Activated naive CD4-positive, alpha-beta T cell treated with anti-CD3 and anti-CD28 coated beads, Interleukin-2, amount 50 U/mL, for 72 hours (primary cell): ENCODE results near the gene SMYD3. TPM values are rescaled to one million over a fixed set of nuclear protein-coding genes. Genes with fewer than 3 reads are reported as not detected.
A peak's percentile ranks its signal among the peaks of the same experiment; 100 is the strongest.
"Not testable (repeated sequence)": the region's sequence is repeated elsewhere in the genome, so short reads cannot be mapped to it uniquely, and the experiment has no call there.

Experiments
- ATAC-seq, 2 donors: fragments of 150-1000 bp; cut with Tn5 transposase; 2 replicates each; pipeline ENCODE4 v1.10.0; 2021; ENCODE audit warnings: mild to moderate bottlenecking in 2 of 2, moderate library complexity in 2 of 2
- DNase-seq, 2 donors: peaks; one replicate each; pipeline ENCODE4 v3.0.0; 2021 to 2022; ENCODE audit warnings: low spot score in 2 of 2
- H3K27ac Mint-ChIP-seq, 2 donors: one replicate each; pipeline ENCODE4 v1.8.0; 2022; ENCODE audit warnings: mild to moderate bottlenecking in 2 of 2, mixed read lengths in 2 of 2
- H3K36me3 Mint-ChIP-seq, 2 donors: one replicate each; pipeline ENCODE4 v1.8.0; 2022; ENCODE audit warnings: mixed read lengths in 2 of 2
- H3K9me3 Mint-ChIP-seq, 2 donors: one replicate each; pipeline ENCODE4 v1.8.0; 2022; ENCODE audit warnings: mixed read lengths in 2 of 2
- total RNA-seq, 2 donors: library from RNA; stranded (reverse); gene quantifications; one replicate each; pipeline ENCODE4 v1.2.3, GENCODE V29; 2022

SMYD3 gene
- total RNA-seq, 2 donors from 2014 or later = 18.5 to 30.1 TPM

DNA sequence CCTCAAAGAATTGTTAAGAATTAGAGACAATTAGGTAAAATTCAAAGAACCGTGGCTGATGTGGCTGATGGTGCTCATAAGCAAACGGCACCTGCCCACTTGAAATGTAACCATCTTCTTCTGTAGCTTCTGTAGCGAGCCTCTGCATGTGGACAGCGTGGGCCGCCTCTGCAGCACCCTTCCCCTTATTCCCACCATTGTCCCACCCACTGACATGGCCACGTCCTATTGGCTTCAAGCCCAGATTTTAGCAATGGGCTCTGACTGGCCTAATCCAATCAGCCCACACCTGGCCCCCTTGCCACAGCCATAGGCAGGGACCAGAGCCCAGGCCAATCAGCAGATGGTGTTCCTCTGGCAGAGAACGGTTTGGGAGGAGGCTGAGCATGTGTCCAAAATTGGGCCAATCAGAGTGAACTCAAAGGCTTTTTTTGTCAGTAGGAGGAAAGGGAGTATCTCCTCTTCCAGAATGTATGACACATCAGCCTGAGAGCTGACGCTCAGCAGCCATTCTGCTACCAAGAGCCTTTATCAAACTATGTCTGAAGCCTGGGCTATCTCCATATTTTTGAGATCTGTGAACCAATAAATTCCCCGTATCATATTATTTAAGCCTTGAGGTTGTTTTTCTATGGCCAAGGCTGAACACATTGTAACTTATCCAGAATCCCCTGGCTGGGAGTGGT, 518.5 kb downstream of the SMYD3 start:
- no peak for DNase-seq
- H3K27ac Mint-ChIP-seq = no peak overlapping the region
- no peak for ATAC-seq

DNA sequence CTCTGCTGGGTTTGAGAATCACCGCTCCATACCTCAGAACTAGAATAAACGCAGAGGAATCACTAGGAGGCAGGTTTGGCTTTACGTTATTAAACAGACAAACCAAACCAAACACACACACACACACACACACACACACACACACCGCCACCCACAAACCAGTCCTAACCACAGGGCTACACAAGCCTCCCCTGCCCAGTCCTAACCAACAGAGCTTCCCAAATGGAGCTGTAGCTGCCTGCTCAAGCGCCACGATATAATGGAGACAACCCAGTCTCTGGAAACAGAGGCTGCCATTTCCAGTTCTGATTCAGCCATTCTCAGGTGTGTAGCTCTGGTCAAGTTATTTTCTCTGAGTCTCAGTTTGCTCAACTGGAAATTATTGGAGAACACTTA, 519.1 kb downstream of the SMYD3 start:
- no peaks in the 10 kb centered on the region for H3K36me3 Mint-ChIP-seq
- DNase-seq (no peak), ATAC-seq (no peak)
- no peaks in the 10 kb centered on the region for H3K9me3 Mint-ChIP-seq
- peak overlapping the region in 1 of 2 donors; percentile 61 for H3K27ac Mint-ChIP-seq

More for the DNA sequence above, 518.5 kb downstream of the SMYD3 start:
- Mint-ChIP-seq H3K36me3 (no peaks in the 10 kb centered on the region), H3K9me3 (no peaks in the 10 kb centered on the region)

DNA sequence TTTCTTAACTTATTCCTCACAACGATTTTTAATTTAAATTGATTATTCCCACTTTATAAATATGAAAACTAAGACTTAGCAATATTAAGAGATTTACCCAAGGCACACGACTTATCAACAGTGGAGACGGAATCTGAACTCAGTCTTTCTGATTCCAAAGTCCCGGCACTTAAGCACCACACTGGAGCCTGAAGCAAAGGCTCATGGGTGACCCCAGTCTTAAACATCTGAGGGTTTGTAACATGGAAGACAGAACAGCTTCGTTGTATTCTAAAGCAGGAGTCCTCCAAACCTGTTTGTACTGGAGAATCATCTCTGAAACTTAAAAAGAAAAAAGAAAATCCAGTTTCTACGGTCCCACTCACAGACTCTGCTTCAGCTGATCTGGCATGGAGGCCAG, 519.5 kb downstream of the SMYD3 start:
- ATAC-seq = no peak
- Mint-ChIP-seq H3K36me3 (no peaks in the 10 kb centered on the region), H3K9me3 (no peaks in the 10 kb centered on the region), H3K27ac (no peak overlapping the region)
- DNase-seq = no peak

DNA sequence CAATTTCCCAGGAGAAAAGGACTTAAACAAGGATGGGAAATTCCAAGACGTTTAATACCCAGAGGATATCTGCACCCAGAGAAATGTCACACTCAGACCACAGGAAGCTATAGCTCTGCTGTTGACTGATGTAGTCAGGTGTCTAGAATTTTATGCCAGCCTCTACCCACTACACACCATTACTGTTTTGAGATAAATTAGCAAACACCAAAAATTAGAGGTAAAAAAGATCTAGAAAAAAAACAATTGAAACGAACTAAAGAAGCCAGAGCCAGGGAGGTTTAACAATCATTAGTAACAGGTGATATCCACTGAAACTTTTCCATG, 519.9 kb downstream of the SMYD3 start:
- DNase-seq = no peak
- Mint-ChIP-seq H3K27ac (no peak overlapping the region), H3K36me3 (no peaks in the 10 kb centered on the region), H3K9me3 (no peaks in the 10 kb centered on the region)
- ATAC-seq = peak in 1 of 2 donors; percentile 34

DNA sequence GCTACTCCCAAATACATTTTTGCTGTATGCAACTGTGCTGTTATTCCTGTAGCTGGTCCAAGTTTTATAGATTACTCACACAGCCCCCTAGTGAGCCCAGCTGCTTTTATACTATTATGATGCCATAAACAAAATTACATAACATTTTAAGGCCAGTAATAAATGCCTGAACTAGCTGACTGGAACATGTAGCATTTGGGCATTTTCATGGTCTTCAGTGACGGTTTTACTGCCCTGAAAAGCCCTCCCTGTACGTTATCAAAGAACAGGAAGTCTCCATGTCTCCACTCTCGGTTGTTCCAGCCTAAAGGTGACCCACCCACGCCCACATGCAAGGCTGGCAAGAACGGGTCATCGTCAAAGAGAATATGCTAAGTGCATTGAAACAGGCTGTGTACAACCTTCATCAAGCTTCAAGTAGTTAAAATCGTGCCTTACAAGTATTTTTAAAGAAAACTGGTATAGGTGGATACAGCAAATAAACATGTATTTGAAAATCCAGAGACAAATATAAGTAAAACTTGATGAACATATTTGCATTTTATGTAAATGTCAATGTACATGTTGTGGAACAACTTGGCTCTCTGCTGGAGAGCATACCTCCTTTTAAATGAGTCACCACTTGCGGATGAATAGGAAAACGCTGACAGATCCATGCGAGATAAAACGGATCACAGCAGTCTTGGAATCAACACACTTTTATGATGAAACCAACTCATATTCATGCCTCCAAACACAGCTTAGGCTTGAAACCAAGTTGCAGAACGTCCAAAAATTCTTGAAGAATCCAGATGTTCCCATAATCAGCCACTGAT, 520.5 kb downstream of the SMYD3 start:
- ATAC-seq (peak in 1 of 2 donors; percentile 75), DNase-seq (no peak)
- H3K9me3 Mint-ChIP-seq = no peaks in the 10 kb centered on the region
- H3K36me3 Mint-ChIP-seq = no peaks in the 10 kb centered on the region
- H3K27ac Mint-ChIP-seq = no peak overlapping the region

- Mint-ChIP-seq H3K9me3 (no peaks in the 10 kb centered on the region), H3K27ac (peak overlapping the region in 1 of 2 donors; percentile 11), H3K36me3 (no peaks in the 10 kb centered on the region)
- ATAC-seq (peak; percentile 33 to 52), DNase-seq (no peak)
Measured at GRCh38 chr1:245984390-245985155, 522.5 kb downstream of the SMYD3 start.

GRCh38 chr1:245983294-245983967, 523.6 kb downstream of the SMYD3 start:
- ATAC-seq (no peak), DNase-seq (no peak)
- H3K27ac Mint-ChIP-seq = no peak overlapping the region
- H3K9me3 Mint-ChIP-seq = no peaks in the 10 kb centered on the region
- no peaks in the 10 kb centered on the region for H3K36me3 Mint-ChIP-seq

DNA sequence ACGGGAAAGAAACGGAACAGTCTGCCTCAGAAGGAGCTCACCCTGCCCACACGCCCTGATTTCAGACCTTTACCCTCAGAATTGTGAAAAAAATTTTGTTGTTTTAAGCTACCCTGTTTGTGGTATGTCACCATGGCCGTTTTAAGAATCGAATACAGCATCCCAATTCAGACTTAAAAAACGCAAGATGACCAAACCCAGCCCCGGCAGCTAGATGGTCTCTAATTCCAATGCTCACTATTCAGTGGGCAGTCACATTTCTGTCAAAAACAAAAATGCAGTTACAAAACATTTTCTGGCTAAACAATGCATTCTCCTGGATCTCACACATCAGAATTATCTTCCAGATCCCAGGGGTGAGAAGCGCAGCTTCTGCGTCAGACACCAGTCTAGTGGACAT, 527.5 kb downstream of the SMYD3 start:
- Mint-ChIP-seq H3K27ac (no peak overlapping the region), H3K9me3 (no peaks in the 10 kb centered on the region), H3K36me3 (no peaks in the 10 kb centered on the region)
- ATAC-seq (no peak), DNase-seq (no peak)

GRCh38 chr1:245978915-245979314, 528.2 kb downstream of the SMYD3 start:
- no peak for ATAC-seq
- Mint-ChIP-seq H3K36me3 (no peaks in the 10 kb centered on the region), H3K9me3 (no peaks in the 10 kb centered on the region), H3K27ac (no peak overlapping the region)
- DNase-seq = no peak

DNA sequence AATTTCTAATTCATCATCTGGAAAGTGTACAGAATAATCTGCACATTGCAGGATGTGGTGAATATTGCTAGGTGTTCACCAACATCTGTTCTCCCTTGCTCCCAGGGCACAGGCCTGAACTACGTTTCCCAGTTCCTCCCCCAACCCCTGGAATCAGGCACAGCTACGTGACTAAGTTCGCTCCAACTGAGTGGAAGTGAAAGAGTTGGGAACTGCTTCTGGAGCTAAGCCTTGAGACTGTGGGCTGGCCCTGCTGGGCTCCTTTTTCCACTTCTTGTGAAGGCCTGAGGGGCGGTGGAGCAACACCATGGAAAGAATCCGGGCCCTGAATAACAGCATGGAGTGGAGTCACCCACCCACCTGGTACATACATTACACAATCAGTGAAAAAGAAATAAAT, 534.6 kb downstream of the SMYD3 start:
- no peaks in the 10 kb centered on the region for H3K36me3 Mint-ChIP-seq
- no peaks in the 10 kb centered on the region for H3K9me3 Mint-ChIP-seq
- no peak for ATAC-seq
- DNase-seq = no peak
- H3K27ac Mint-ChIP-seq = no peak overlapping the region

DNA sequence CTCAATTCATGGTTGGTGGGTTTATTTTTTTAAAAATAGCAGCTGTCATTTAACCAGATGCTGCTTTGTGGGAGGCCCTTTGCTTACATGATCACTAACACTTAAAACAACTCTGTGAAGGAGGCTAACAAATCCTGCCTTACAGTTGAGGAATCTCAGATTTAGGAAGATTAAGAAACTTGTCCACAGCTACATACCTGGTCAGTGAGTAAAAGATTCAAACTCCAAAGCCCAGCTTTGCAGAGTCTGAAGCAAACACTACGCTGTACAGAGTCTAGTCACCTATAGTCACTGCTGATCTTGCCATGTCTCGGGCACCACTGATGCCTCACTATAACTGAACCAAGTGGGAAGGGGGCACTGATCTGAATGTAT, 535.4 kb downstream of the SMYD3 start:
- Mint-ChIP-seq H3K36me3 (peaks cover 0 to 4% of the 10 kb centered on the region in 2 donors), H3K9me3 (no peaks in the 10 kb centered on the region), H3K27ac (no peak overlapping the region)
- DNase-seq = no peak
- ATAC-seq = no peak

- not testable (repeated sequence) for H3K9me3 Mint-ChIP-seq, ATAC-seq, DNase-seq, H3K36me3 Mint-ChIP-seq, H3K27ac Mint-ChIP-seq
Measured at GRCh38 chr1:245971076-245971710, 535.9 kb downstream of the SMYD3 start.

DNA sequence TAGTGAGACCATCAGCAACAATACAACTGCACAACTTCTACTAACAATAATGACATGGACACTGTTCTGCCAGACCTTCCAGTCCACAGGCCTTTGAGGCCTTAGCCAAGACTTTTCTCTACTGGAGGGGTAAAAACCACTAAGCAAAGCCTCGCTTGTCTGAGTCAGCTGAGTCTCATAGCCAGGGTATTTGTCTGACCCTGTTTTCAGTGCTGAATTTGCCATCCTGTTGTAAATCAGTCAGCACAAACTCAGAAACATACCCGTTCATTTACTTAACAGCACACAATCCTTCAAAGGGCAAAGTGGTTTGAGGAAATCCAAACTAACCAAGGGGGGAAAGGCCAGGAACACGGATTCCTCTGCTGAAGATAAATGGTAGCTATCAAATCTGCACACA, 537.8 kb downstream of the SMYD3 start:
- no peak overlapping the region for H3K27ac Mint-ChIP-seq
- no peak for DNase-seq
- peaks cover 5% of the 10 kb centered on the region in 2 donors for H3K9me3 Mint-ChIP-seq
- H3K36me3 Mint-ChIP-seq = peaks cover 2 to 6% of the 10 kb centered on the region in 2 donors
- ATAC-seq = no peak

DNA sequence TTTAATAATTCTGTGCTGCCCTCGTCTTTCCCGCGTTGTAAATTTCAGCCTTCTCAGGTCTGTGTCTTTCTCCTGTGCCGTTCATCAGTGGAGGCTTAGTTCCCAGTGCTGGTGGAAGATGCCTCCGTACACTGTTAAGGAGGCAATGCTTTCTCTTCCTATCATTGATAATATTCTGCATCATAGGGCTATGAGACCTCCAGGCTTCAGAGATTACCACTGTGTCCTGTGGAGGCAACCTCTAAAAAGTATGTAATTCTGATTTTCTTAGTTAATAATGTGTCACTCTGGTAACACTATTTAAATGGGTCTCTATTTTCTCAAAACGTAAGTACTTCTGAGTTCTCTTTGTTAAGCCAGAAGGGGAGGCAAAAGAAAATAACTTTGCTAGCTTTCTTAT, 538.3 kb downstream of the SMYD3 start:
- DNase-seq (no peak), ATAC-seq (no peak)
- peaks cover 5% of the 10 kb centered on the region in 2 donors for H3K9me3 Mint-ChIP-seq
- H3K27ac Mint-ChIP-seq = no peak overlapping the region
- H3K36me3 Mint-ChIP-seq = peaks cover 6 to 7% of the 10 kb centered on the region in 2 donors

DNA sequence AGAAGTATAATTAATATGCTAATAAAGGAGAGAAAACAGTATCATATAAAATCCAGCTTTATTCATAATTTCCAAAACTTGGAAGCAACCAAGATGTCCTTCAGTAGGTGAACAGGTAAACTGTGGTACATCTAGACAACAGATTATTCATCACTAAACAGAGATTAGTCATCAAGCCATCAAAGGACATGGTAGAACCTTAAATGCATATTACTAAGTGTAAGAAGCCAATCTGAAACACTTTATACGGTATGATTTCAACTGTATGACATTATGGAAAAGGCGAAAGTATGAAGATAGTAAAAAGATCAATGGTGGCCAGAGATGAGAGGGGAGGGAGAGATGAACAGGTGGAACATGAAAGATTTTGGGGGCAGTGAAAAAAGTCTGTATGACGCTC, 541.7 kb downstream of the SMYD3 start:
- H3K9me3 Mint-ChIP-seq = peaks cover 5% of the 10 kb centered on the region in 2 donors
- peak; percentile 47 to 98 for ATAC-seq
- peak overlapping the region in 1 of 2 donors; percentile 29 for H3K27ac Mint-ChIP-seq
- H3K36me3 Mint-ChIP-seq = peaks cover 6 to 8% of the 10 kb centered on the region in 2 donors
- DNase-seq = no peak

DNA sequence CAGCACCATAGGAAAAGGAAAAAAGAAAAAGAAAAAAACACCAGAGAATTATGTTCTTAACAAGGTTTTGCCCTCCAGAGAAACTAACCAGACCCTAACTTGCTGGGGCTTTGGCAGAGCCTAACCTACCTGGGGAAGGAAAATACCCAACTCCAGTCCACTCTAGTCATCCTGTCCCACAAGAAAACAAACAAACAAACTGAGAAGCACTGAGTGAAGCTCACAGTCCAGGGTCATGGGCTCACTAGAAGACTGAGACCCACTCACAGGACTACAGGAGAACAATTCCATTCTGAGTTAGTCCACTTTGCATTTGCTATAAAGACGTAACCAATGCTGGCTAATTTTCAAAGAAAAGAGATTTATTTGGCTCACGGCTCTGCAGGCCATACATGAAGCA, 543.4 kb downstream of the SMYD3 start:
- no peak for DNase-seq
- no peak for ATAC-seq
- H3K36me3 Mint-ChIP-seq = peaks cover 6 to 8% of the 10 kb centered on the region in 2 donors
- no peak overlapping the region for H3K27ac Mint-ChIP-seq
- H3K9me3 Mint-ChIP-seq = peaks cover 5% of the 10 kb centered on the region in 2 donors
